ENCODE results near the gene HLA-DQB1.
"Not testable (repeated sequence)": the region's sequence is repeated elsewhere in the genome, so short reads cannot be mapped to it uniquely, and the experiment has no call there.

The HLA-DQB1 gene

GRCh38 chr6:32662099-32662498 is 4.4 kb downstream of the HLA-DQB1 start:
- DNase-seq (ENCODE audit: low read depth in 2 of 2) = no peak

GRCh38 chr6:32659856-32660595 is 6.4 kb downstream of the HLA-DQB1 start:
- no peak for DNase-seq (ENCODE audit: low read depth in 2 of 2)

- no peak for DNase-seq (ENCODE audit: low read depth in 2 of 2)
These were observed 8.1 kb downstream of the HLA-DQB1 start for GRCh38 chr6:32658268-32658897.

GRCh38 chr6:32657819-32658218 is 8.6 kb downstream of the HLA-DQB1 start:
- DNase-seq (ENCODE audit: low read depth in 2 of 2) = not testable (repeated sequence)

GRCh38 chr6:32657329-32657728 is 9.1 kb downstream of the HLA-DQB1 start:
- not testable (repeated sequence) for DNase-seq (ENCODE audit: low read depth in 2 of 2)

- no peak for DNase-seq (ENCODE audit: low read depth in 2 of 2)
These were observed 11.2 kb downstream of the HLA-DQB1 start for GRCh38 chr6:32655203-32655710.

GRCh38 chr6:32645047-32645703 is 21.3 kb downstream of the HLA-DQB1 start:
- DNase-seq (ENCODE audit: low read depth in 2 of 2) = no peak

GRCh38 chr6:32643904-32644303 is 22.6 kb downstream of the HLA-DQB1 start:
- DNase-seq (ENCODE audit: low read depth in 2 of 2) = no peak

- DNase-seq (ENCODE audit: low read depth in 2 of 2) = no peak
These were observed 23.7 kb downstream of the HLA-DQB1 start for GRCh38 chr6:32642720-32643106.

- not testable (repeated sequence) for DNase-seq (ENCODE audit: low read depth in 2 of 2)
These were observed 24.4 kb downstream of the HLA-DQB1 start for GRCh38 chr6:32641785-32642719.

- no peak for DNase-seq (ENCODE audit: low read depth in 2 of 2)
These were observed 25.3 kb downstream of the HLA-DQB1 start for GRCh38 chr6:32641122-32641521.

GRCh38 chr6:32639440-32640394 is 26.7 kb downstream of the HLA-DQB1 start:
- no peak for DNase-seq (ENCODE audit: low read depth in 2 of 2)

GRCh38 chr6:32638532-32639219 is 27.8 kb downstream of the HLA-DQB1 start:
- DNase-seq (ENCODE audit: low read depth in 2 of 2) = no peak

GRCh38 chr6:32637883-32638282 is 28.6 kb downstream of the HLA-DQB1 start:
- no peak for DNase-seq (ENCODE audit: low read depth in 2 of 2)

GRCh38 chr6:32637219-32637880 is 29.1 kb downstream of the HLA-DQB1 start, which contains the start of gene HLA-DQA1:
HLA-DQA1 (plus strand) TSS chr6:32637406; CDS start chr6:32637459, 53 bp downstream.
- DNase-seq (ENCODE audit: low read depth in 2 of 2) = no peak

- DNase-seq (ENCODE audit: low read depth in 2 of 2) = no peak
These were observed 30.8 kb downstream of the HLA-DQB1 start for GRCh38 chr6:32635526-32636123.

- not testable (repeated sequence) for DNase-seq (ENCODE audit: low read depth in 2 of 2)
These were observed 36.7 kb downstream of the HLA-DQB1 start for GRCh38 chr6:32629793-32630192.

GRCh38 chr6:32627831-32628230 is 38.6 kb downstream of the HLA-DQB1 start:
- no peak for DNase-seq (ENCODE audit: low read depth in 2 of 2)

- no peak for DNase-seq (ENCODE audit: low read depth in 2 of 2)
These were observed 39.2 kb downstream of the HLA-DQB1 start for GRCh38 chr6:32627249-32627648.
